Mucosa of descending colon (tissue), 3 donors: ENCODE measurements around the gene RNASE4. TPM values are rescaled to one million over a fixed set of nuclear protein-coding genes. Genes with fewer than 3 reads are reported as not detected.
A peak's percentile ranks its signal among the peaks of the same experiment; 100 is the strongest.
"Not testable (repeated sequence)": the region's sequence is repeated elsewhere in the genome, so short reads cannot be mapped to it uniquely, and the experiment has no call there.

Source experiments
- ATAC-seq: fragments of 200-7000 bp; cut with Tn5 transposase; one replicate; pipeline ENCODE4 v1.9.1; 2020; ENCODE audit warnings: mild to moderate bottlenecking, moderate library complexity
- DNase-seq, 3 donors: peaks; one replicate each; pipeline ENCODE4 v3.0.0-alpha.2; 2020
- H3K36me3 ChIP-seq: fragments of 200-600 bp; one replicate; pipeline ENCODE4 v1.8.0; 2021; ENCODE audit warnings: low read depth, mild to moderate bottlenecking
- H3K4me1 ChIP-seq: fragments of 200-600 bp; one replicate; pipeline ENCODE4 v1.8.0; 2021; ENCODE audit warnings: low read depth, mild to moderate bottlenecking
- H3K4me3 ChIP-seq: fragments of 200-600 bp; one replicate; pipeline ENCODE4 v1.8.0; 2021; ENCODE audit warnings: mild to moderate bottlenecking
- H3K9me3 ChIP-seq: fragments of 200-600 bp; one replicate; pipeline ENCODE4 v1.8.0; 2021; ENCODE audit warnings: mild to moderate bottlenecking
- CTCF ChIP-seq: fragments of 200-600 bp; IDR thresholded peaks from one replicate; pipeline ENCODE4 v1.8.0; 2022; ENCODE audit warnings: antibody characterized with exemption, mild to moderate bottlenecking
- intact Hi-C, 2 donors: fragments of 100-400 bp; cut with DNase I in 1 of 2; cut with micrococcal nuclease in 1 of 2; formaldehyde crosslinking; loops; one replicate each; pipeline versions ENCODE4 v1.11.0 to v1.11.1; 2022; cut with DNase I, micrococcal nuclease
- total RNA-seq, 3 donors: library from RNA; stranded (reverse); fragmentation: NEBNext Ultra II Directional in 2 of 3; extraction: Animal tissue kit (Norgen Biotek cat#: 25700) in 2 of 3; gene quantifications; one replicate each; pipeline versions ENCODE4 v1.2.1 to v1.2.4, GENCODE V29; 2021 to 2023
- donor health status: DM: no; HTN: no; CAD: no; lungs with moderate emphysema.
- donor health status: DM: no; HTN: no; CAD: no.
- donor health status: DM: no; HTN: yes; CAD: no.

The RNASE4 gene
- total RNA-seq, 3 donors from 2014 or later: 35.9 to 37.4 (median 36.4) TPM

- Histone ChIP-seq H3K4me1 (peaks cover 10% of the 10 kb centered on the region), H3K9me3 (no peaks in the 10 kb centered on the region), H3K4me3 (no peak overlapping the region), H3K36me3 (no peaks in the 10 kb centered on the region)
- ATAC-seq (no peak), DNase-seq (no peak)
- no peak for TF ChIP-seq CTCF
- intact Hi-C loops: no loop called here
Observed at GRCh38 chr14:20659336-20659735, 25.0 kb upstream of the RNASE4 start.

- Histone ChIP-seq H3K36me3 (no peaks in the 10 kb centered on the region), H3K4me1 (peaks cover 10% of the 10 kb centered on the region), H3K9me3 (no peaks in the 10 kb centered on the region), H3K4me3 (no peak overlapping the region)
- ATAC-seq (no peak), DNase-seq (no peak)
- intact Hi-C loops: no loop called here
- no peak for TF ChIP-seq CTCF
Observed at GRCh38 chr14:20659813-20660395, 24.5 kb upstream of the RNASE4 start.

DNA sequence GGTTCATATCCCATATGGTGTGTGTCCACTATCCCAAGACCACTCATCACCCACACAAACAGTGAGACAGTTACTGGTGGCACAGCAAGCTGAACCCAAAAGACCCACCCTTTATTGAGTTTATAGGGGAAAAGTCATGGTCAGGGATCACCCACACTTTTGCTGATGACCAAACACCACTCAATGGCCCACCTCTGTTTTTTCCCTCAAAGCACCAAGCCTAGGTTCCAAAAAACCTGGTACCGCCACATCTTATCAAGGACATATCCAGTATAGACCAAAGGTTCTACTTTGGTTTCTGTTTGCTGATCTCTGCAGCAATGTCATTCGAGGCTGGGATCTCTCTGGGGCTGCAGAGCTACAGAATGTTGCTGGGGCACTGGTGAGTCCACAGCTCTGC is 23.2 kb upstream of the RNASE4 start:
- no peak for TF ChIP-seq CTCF
- DNase-seq: no peak

GRCh38 chr14:20662968-20663732 is 21.2 kb upstream of the RNASE4 start:
- Histone ChIP-seq H3K9me3 (no peaks in the 10 kb centered on the region), H3K4me3 (no peak overlapping the region), H3K36me3 (no peaks in the 10 kb centered on the region), H3K4me1 (peaks cover 10% of the 10 kb centered on the region)
- DNase-seq: peak; percentile 83 to 86 (median 84)
- peak; percentile 94 for ATAC-seq
- intact Hi-C loops: loop anchor here in 1 of 2 donors (2.0 kb wide), 1 partner anchor 30 kb away; no protein-coding TSS in a partner anchor
- peak; percentile 57 for TF ChIP-seq CTCF

More for the DNA sequence above, 23.2 kb upstream of the RNASE4 start:
- Histone ChIP-seq H3K9me3 (no peaks in the 10 kb centered on the region), H3K4me3 (no peak overlapping the region), H3K36me3 (no peaks in the 10 kb centered on the region), H3K4me1 (peaks cover 10% of the 10 kb centered on the region)
- no peak for ATAC-seq
- intact Hi-C loops: no loop called here

DNA sequence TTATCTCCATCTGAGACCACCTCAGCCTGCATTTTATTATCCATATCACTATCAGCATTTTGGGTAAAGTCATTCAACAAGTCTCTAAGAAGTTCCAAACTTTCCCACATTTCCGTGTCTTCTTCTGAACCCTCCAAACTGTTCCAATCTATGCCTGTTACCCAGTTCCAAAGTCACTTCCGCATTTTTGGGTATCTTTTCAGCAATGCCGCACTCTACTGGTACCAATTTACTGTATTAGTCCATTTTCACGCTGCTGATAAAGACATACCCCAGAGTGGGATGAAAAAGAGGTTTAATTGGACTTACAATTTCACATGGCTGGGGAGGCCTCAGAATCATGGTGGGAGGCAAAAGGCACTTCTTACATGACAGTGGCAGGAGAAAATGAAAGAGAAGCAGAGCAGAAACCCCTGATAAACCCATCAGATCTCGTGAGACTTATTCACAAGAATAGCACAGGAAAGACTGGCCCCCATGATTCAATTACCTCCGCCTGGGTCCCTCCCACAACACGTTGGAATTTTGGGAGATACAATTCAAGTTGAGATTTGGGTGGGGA is 17.9 kb upstream of the RNASE4 start:
- DNase-seq, H3K9me3 ChIP-seq, intact Hi-C loops, ATAC-seq, H3K36me3 ChIP-seq, H3K4me1 ChIP-seq, H3K4me3 ChIP-seq: not testable (repeated sequence)

- no peaks in the 10 kb centered on the region for H3K36me3 ChIP-seq
- DNase-seq (no peak), ATAC-seq (peak; percentile 26)
- peaks cover 7% of the 10 kb centered on the region for H3K4me1 ChIP-seq
- no peak overlapping the region for H3K4me3 ChIP-seq
- H3K9me3 ChIP-seq: no peaks in the 10 kb centered on the region
- no peak for TF ChIP-seq CTCF
- intact Hi-C loops: no loop called here
Observed at GRCh38 chr14:20667957-20668356, 16.4 kb upstream of the RNASE4 start.
